GM10248 (cell line): ENCODE measurements around the gene C1QTNF7.

ENCODE experiments used
- CTCF ChIA-PET: fragments of 300-600 bp; sonication (Branson Sonifier 250); formaldehyde crosslinking; extraction: SDS; loops from one replicate; lab custom pipeline; 2021; ENCODE audit warnings: antibody characterized with exemption; lab: Yijun Ruan, JAX
- POLR2A ChIA-PET: fragments of 350-650 bp; sonication (Branson Sonifier 250); formaldehyde crosslinking; extraction: SDS; loops from one replicate; lab custom pipeline; 2020; ENCODE audit warnings: antibody characterized with exemption; lab: Yijun Ruan, JAX
- DNase-seq: peaks from one replicate; pipeline ENCODE4 v3.0.0; 2012; ENCODE audit errors: extremely low spot score
- CTCF ChIP-seq: IDR thresholded peaks from 2 replicates; pipeline ENCODE4 v1.5.1; 2012; ENCODE audit warnings: mild to moderate bottlenecking, low read depth; ENCODE audit errors: extremely low read depth, missing control alignments, control extremely low read depth

Gene C1QTNF7

GRCh38 chr4:15476396-15476795 lies 48.6 kb downstream of the C1QTNF7 start:
- ChIA-PET CTCF (interaction anchor here (0.7 to 1.4 kb wide), 3 partner anchors 11 to 525 kb away, joined by 3 to 4 read pairs (median 3); no protein-coding TSS in a partner anchor), POLR2A (no interaction called here)
- DNase-seq: no peak
- TF ChIP-seq CTCF: no peak

- no peak for DNase-seq
- CTCF ChIA-PET: interaction anchor here (0.8 to 2.8 kb wide), 12 partner anchors 8 to 524 kb away, joined by 4 to 20 read pairs (median 5); partner anchors contain the start of gene CC2D2A
- POLR2A ChIA-PET: no interaction called here
- TF ChIP-seq CTCF: no peak
Measured at GRCh38 chr4:15478724-15479088, 50.9 kb downstream of the C1QTNF7 start.

- ChIA-PET POLR2A (no interaction called here), CTCF (interaction anchor here (0.6 to 2.8 kb wide), 19 partner anchors 9 to 1825 kb away, joined by 3 to 20 read pairs (median 4); partner anchors contain the start of gene CC2D2A)
- DNase-seq: peak; percentile 54
- peak; percentile 69 for TF ChIP-seq CTCF
Measured at GRCh38 chr4:15479089-15479912, 51.5 kb downstream of the C1QTNF7 start.

- no peak for DNase-seq
- TF ChIP-seq CTCF: no peak
- POLR2A ChIA-PET: no interaction called here
- CTCF ChIA-PET: interaction anchor here (0.7 to 2.8 kb wide), 14 partner anchors 8 to 1826 kb away, joined by 3 to 20 read pairs (median 5); partner anchors contain the start of gene CC2D2A
Measured at GRCh38 chr4:15479913-15480185, 52.0 kb downstream of the C1QTNF7 start.

GRCh38 chr4:15481961-15482745 lies 54.3 kb downstream of the C1QTNF7 start:
- TF ChIP-seq CTCF: no peak
- DNase-seq: no peak
- CTCF ChIA-PET: no interaction called here
- POLR2A ChIA-PET: no interaction called here

- no peak for DNase-seq
- POLR2A ChIA-PET: no interaction called here
- CTCF ChIA-PET: no interaction called here
Measured at GRCh38 chr4:15482842-15483241, 55.0 kb downstream of the C1QTNF7 start.

More at GRCh38 chr4:15482842-15483241, 55.0 kb downstream of the C1QTNF7 start:
- no peak for TF ChIP-seq CTCF
